NOMO-1 (cell line): ENCODE results near the gene TMCO5A.

ENCODE experiments used
- DNase-seq, 2 experiments: peaks; one replicate each; lab custom pipeline; 2025; ENCODE audit not compliant: unreplicated experiment in 2 of 2; lab: John Stamatoyannopoulos, UW

Gene TMCO5A

GRCh38 chr15:37967788-37968187 is 33.3 kb downstream of the TMCO5A start:
- DNase-seq, result no peak

GRCh38 chr15:37973856-37974255 is 39.4 kb downstream of the TMCO5A start:
- no peak for DNase-seq

- DNase-seq, result no peak
Observed at GRCh38 chr15:37978231-37978630, 43.8 kb downstream of the TMCO5A start.

GRCh38 chr15:37979671-37980409 is 45.4 kb downstream of the TMCO5A start:
- no peak for DNase-seq

- DNase-seq, result no peak
Observed at GRCh38 chr15:37981201-37981600, 46.8 kb downstream of the TMCO5A start.

- no peak for DNase-seq
Observed at GRCh38 chr15:37981775-37982174, 47.3 kb downstream of the TMCO5A start.

- DNase-seq, result no peak
Observed at GRCh38 chr15:37984368-37984767, 49.9 kb downstream of the TMCO5A start.

GRCh38 chr15:37995461-37996347 is 61.3 kb downstream of the TMCO5A start:
- peak; percentile 36 to 48 for DNase-seq
